ENCODE results near the gene TMEM106B. TPM values are rescaled to one million over a fixed set of nuclear protein-coding genes. Genes with fewer than 3 reads are reported as not detected.

TMEM106B gene
- total and polyA plus RNA-seq, 2 donors from 2014 or later = 21.1 to 50.2 TPM

- Histone ChIP-seq H3K36me3 (ENCODE audit: control insufficient read depth in 2 of 3, insufficient read depth in 3 of 3, low read length in 3 of 3) (no peaks in the 10 kb centered on the region), H3K27me3 (ENCODE audit: control insufficient read depth, insufficient read depth, low read length) (no peaks in the 10 kb centered on the region), H3K9me3 (ENCODE audit: control insufficient read depth in 2 of 3, insufficient read depth in 1 of 3, low read length in 3 of 3) (no peaks in the 10 kb centered on the region), H3K27ac (ENCODE audit: low read depth in 2 of 2, low read length in 2 of 2) (no peak overlapping the region), H3K9ac (ENCODE audit: low read length in 3 of 3) (no peak overlapping the region), H3K4me1 (ENCODE audit: control insufficient read depth in 2 of 3, insufficient read depth in 2 of 3, low read depth in 1 of 3, low read length in 3 of 3) (no peaks in the 10 kb centered on the region), H3K4me3 (ENCODE audit: low read length in 3 of 3) (no peak overlapping the region)
- DNase-seq (no peak), FAIRE-seq (no peak)
- TF ChIP-seq, protein P1, sequence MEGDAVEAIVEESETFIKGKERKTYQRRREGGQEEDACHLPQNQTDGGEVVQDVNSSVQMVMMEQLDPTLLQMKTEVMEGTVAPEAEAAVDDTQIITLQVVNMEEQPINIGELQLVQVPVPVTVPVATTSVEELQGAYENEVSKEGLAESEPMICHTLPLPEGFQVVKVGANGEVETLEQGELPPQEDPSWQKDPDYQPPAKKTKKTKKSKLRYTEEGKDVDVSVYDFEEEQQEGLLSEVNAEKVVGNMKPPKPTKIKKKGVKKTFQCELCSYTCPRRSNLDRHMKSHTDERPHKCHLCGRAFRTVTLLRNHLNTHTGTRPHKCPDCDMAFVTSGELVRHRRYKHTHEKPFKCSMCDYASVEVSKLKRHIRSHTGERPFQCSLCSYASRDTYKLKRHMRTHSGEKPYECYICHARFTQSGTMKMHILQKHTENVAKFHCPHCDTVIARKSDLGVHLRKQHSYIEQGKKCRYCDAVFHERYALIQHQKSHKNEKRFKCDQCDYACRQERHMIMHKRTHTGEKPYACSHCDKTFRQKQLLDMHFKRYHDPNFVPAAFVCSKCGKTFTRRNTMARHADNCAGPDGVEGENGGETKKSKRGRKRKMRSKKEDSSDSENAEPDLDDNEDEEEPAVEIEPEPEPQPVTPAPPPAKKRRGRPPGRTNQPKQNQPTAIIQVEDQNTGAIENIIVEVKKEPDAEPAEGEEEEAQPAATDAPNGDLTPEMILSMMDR (IDR thresholded peaks at IDR 0.05; ENCODE audit: borderline replicate concordance, extremely low read depth, insufficient read depth) = no peak
- intact Hi-C loops (cut with DNase I) = no loop called here
These were observed 56.4 kb downstream of the TMEM106B start for GRCh38 chr7:12267542-12267941.

DNA sequence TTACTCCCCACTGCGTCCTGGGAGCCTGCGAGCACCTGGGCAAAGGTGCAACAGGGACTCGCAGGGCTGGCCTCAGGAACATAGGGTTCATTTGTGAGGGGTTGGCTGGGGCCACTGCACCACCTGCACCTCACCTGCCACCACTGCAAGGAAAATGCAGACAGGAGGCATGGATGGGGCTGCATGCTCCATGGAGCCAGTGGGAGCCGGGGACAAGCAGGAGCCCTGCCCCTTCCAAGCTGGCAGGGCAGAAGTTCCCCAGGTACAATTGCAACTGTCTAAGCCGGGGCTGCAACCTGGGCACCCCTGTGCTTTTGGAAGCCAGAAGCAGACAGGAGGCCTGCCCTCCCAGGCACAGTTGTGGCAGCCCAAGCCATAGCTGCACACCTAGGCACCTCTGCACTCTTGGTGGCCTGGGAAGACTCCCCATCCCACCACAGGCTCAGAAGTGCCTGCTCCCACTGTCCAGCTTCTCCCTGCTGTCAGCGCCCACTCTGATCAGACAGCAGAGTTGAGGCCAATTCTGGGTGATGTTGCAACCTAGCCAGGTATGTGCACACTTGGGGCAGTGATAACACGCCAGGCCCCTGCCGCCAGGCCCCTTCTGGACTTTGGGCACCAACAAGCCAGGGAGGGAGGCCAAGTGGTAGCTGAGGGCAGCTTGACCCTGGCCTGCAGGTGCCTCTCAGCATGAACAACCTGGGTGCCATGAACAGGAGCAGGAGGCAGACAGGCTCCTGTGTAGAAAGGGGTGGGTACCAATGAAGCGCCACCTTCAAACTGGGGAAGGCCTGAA, 58.2 kb downstream of the TMEM106B start:
- no peak overlapping the region for H3K9ac ChIP-seq (ENCODE audit: low read length in 3 of 3)
- TF ChIP-seq, protein P1 (IDR thresholded peaks at IDR 0.05; ENCODE audit: borderline replicate concordance, extremely low read depth, insufficient read depth) = no peak
- intact Hi-C loops (cut with DNase I) = no loop called here
- H3K27ac ChIP-seq (ENCODE audit: low read depth in 2 of 2, low read length in 2 of 2) = no peak overlapping the region
- no peaks in the 10 kb centered on the region for H3K27me3 ChIP-seq (ENCODE audit: control insufficient read depth, insufficient read depth, low read length)
- DNase-seq = no peak
- H3K4me3 ChIP-seq (ENCODE audit: low read length in 3 of 3) = no peak overlapping the region
- FAIRE-seq = no peak
- no peaks in the 10 kb centered on the region for H3K9me3 ChIP-seq (ENCODE audit: control insufficient read depth in 2 of 3, insufficient read depth in 1 of 3, low read length in 3 of 3)
- H3K4me1 ChIP-seq (ENCODE audit: control insufficient read depth in 2 of 3, insufficient read depth in 2 of 3, low read depth in 1 of 3, low read length in 3 of 3) = no peaks in the 10 kb centered on the region
- no peaks in the 10 kb centered on the region for H3K36me3 ChIP-seq (ENCODE audit: control insufficient read depth in 2 of 3, insufficient read depth in 3 of 3, low read length in 3 of 3)

GRCh38 chr7:12281038-12281437, 69.9 kb downstream of the TMEM106B start:
- no peak for DNase-seq
- FAIRE-seq = no peak
- H3K4me3 ChIP-seq (ENCODE audit: low read length in 3 of 3) = no peak overlapping the region

More at GRCh38 chr7:12281038-12281437, 69.9 kb downstream of the TMEM106B start:
- H3K27me3 ChIP-seq (ENCODE audit: control insufficient read depth, insufficient read depth, low read length) = no peaks in the 10 kb centered on the region
- intact Hi-C loops (cut with DNase I) = no loop called here
- TF ChIP-seq, protein P1 (IDR thresholded peaks at IDR 0.05; ENCODE audit: borderline replicate concordance, extremely low read depth, insufficient read depth) = no peak
- no peaks in the 10 kb centered on the region for H3K4me1 ChIP-seq (ENCODE audit: control insufficient read depth in 2 of 3, insufficient read depth in 2 of 3, low read depth in 1 of 3, low read length in 3 of 3)
- no peaks in the 10 kb centered on the region for H3K9me3 ChIP-seq (ENCODE audit: control insufficient read depth in 2 of 3, insufficient read depth in 1 of 3, low read length in 3 of 3)
- H3K36me3 ChIP-seq (ENCODE audit: control insufficient read depth in 2 of 3, insufficient read depth in 3 of 3, low read length in 3 of 3) = no peaks in the 10 kb centered on the region
- H3K9ac ChIP-seq (ENCODE audit: low read length in 3 of 3) = no peak overlapping the region
- H3K27ac ChIP-seq (ENCODE audit: low read depth in 2 of 2, low read length in 2 of 2) = no peak overlapping the region

All from kidney (tissue), 14 donors.